ENCODE data around the gene CUEDC2.

The CUEDC2 gene

DNA sequence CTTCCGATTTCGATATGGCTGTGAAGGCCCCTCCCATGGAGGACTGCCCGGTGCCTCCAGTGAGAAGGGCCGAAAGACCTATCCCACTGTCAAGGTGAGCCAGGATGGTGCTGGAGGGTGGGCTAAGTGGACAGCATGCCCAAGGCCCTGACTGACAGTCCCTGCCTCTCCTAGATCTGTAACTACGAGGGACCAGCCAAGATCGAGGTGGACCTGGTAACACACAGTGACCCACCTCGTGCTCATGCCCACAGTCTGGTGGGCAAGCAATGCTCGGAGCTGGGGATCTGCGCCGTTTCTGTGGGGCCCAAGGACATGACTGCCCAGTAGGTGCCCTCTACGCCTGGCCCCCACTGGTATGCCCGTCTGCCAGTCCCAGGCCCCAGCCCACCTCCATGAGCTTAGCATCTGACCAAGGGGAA is 35.6 kb downstream of the CUEDC2 start:
- TF ChIP-seq, protein P1, sequence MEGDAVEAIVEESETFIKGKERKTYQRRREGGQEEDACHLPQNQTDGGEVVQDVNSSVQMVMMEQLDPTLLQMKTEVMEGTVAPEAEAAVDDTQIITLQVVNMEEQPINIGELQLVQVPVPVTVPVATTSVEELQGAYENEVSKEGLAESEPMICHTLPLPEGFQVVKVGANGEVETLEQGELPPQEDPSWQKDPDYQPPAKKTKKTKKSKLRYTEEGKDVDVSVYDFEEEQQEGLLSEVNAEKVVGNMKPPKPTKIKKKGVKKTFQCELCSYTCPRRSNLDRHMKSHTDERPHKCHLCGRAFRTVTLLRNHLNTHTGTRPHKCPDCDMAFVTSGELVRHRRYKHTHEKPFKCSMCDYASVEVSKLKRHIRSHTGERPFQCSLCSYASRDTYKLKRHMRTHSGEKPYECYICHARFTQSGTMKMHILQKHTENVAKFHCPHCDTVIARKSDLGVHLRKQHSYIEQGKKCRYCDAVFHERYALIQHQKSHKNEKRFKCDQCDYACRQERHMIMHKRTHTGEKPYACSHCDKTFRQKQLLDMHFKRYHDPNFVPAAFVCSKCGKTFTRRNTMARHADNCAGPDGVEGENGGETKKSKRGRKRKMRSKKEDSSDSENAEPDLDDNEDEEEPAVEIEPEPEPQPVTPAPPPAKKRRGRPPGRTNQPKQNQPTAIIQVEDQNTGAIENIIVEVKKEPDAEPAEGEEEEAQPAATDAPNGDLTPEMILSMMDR (IDR thresholded peaks at IDR 0.05; ENCODE audit: low read depth, low read length) = no peak
- no peak for DNase-seq (ENCODE audit: low read depth in 2 of 2)
- H3K4me3 ChIP-seq (replicated peaks in 1 of 2; ENCODE audit: low read depth in 2 of 2, low read length in 2 of 2) = peak overlapping the region in 1 of 2 donors; percentile 90

DNA sequence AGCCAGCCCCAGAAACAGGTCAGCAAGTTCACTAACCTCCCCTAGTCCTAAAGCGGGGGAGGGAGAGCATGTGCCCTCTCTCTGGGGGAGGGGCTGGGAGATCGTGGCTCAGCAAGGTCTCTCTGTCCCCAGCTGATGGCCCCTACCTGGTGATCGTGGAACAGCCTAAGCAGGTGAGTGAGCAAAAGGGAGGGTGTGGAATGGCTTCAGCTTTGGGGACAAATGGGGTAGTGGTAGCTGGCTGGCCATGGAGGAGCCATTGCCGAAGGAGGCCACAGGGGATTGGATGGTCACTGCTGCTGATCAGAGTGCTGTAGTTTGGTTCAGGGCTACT is 36.1 kb downstream of the CUEDC2 start:
- H3K4me3 ChIP-seq (replicated peaks in 1 of 2; ENCODE audit: low read depth in 2 of 2, low read length in 2 of 2) = peak overlapping the region; percentile 70 to 90
- TF ChIP-seq, protein P1 (IDR thresholded peaks at IDR 0.05; ENCODE audit: low read depth, low read length) = no peak
- no peak for DNase-seq (ENCODE audit: low read depth in 2 of 2)

DNA sequence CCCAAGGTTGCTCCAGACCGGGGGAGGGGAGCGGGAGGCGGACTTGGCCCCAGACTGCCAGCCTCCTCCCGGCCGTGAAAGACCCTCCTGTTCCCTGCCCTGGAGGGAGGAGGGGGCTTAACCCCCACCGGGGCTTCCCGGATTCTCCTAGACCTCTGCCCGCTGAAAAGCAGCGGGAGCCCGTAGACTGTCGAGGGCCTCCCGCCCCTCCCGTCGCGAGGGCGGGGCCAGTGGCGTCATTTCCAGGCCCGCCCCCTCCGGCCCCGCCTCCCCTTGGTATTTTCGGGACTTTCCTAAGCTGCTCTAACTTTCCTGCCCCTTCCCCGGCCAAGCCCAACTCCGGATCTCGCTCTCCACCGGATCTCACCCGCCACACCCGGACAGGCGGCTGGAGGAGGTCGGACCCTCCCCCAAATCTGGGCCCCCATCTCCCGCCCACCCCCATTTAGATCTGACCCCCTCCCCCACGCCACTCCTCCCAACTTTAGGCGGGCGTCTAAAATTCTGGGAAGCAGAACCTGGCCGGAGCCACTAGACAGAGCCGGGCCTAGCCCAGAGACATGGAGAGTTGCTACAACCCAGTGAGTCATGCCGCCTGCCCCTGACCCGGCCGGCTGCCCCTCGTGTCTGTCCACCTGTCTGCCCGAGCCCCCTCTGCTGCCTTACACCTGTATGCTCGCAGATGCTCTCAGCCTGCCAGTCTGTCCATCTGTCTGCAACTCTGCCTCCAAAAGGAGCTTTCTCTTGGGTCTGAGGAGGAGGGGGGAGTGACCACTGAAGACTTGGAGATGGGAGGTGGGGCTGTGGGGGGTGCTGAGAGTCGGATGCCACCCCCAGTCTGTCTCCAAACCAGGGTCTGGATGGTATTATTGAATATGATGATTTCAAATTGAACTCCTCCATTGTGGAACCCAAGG is 36.7 kb downstream of the CUEDC2 start, which contains the start of gene NFKB2:
TSS of gene NFKB2 (plus strand) at position 306 of the 917 bp plus-strand sequence. CDS start at position 561, 255 bp downstream.
- peak; percentile 90 for DNase-seq (ENCODE audit: low read depth in 2 of 2)
- peak within 1 kb of the TSS; percentile 70 to 90 for H3K4me3 ChIP-seq (replicated peaks in 1 of 2; ENCODE audit: low read depth in 2 of 2, low read length in 2 of 2)
- TF ChIP-seq, protein P1 (IDR thresholded peaks at IDR 0.05; ENCODE audit: low read depth, low read length) = no peak

DNA sequence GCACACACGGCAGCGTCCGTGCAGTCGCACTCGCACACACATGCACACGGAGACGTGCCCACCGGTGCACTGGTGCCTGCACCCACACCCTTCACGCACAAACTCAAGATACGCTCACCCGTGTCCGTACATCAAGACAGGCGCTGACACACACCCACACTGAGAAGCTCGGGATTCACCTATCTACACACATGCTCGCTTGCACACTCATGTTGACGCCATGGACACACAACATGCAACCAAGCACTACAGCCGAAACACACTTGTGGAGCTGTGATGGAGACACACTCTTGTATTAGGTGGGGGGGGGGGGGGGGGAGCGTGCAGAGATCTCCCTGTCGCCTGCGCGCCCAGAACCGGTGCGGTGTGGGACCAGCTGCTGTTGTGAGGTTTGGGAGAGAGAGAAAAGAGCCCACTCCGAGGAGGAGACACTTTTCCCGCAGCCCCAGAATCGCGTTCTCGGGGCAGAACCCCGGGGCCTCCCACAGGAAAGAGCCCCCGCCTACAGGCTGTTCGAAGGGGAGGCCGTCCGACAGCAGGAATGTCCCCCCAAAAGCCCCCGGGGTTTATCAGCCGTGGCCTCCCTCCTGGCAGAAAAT is 37.5 kb downstream of the CUEDC2 start:
- TF ChIP-seq, protein P1 (IDR thresholded peaks at IDR 0.05; ENCODE audit: low read depth, low read length) = no peak
- H3K4me3 ChIP-seq (replicated peaks in 1 of 2; ENCODE audit: low read depth in 2 of 2, low read length in 2 of 2) = peak overlapping the region; percentile 70 to 90
- peak; percentile 38 to 63 for DNase-seq (ENCODE audit: low read depth in 2 of 2)

DNA sequence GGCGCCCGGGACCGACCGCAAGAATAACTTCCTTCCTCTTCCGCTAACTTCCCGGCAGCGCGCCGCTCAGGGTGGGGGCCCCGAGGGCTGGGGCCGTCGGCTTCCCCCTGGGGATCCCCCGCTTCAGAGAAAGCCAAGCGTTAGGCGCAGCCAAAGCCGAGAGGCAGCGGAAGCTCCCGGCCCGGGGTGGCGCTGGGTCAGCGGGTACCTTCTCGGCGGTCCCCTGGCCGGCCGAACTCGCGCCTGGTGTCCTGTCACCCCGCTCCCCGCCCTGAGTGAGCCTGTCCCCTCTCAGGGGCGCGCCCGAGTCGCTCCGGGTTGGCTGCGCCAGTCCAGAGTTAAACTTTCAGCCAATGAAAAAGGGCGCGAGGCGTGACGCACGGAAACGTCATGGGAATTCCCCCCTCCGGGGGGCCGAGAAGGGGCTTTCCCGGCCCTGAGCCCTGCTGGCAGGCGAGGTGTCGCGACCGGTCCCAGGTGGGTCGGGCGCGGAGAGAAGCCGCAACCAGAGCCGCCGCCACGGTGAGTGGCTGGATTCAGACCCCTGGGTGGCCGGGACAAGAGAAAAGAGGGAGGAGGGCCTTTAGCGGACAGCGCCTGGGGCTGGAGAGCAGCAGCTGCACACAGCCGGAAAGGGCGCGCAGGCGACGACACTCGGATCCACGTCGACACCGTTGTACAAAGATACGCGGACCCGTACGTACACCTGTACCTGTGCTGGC is 38.1 kb downstream of the CUEDC2 start:
- H3K4me3 ChIP-seq (replicated peaks in 1 of 2; ENCODE audit: low read depth in 2 of 2, low read length in 2 of 2) = peak overlapping the region; percentile 70 to 90
- DNase-seq (ENCODE audit: low read depth in 2 of 2) = peak; percentile 95 to 98
- TF ChIP-seq, protein P1 (IDR thresholded peaks at IDR 0.05; ENCODE audit: low read depth, low read length) = peak; percentile 96

DNA sequence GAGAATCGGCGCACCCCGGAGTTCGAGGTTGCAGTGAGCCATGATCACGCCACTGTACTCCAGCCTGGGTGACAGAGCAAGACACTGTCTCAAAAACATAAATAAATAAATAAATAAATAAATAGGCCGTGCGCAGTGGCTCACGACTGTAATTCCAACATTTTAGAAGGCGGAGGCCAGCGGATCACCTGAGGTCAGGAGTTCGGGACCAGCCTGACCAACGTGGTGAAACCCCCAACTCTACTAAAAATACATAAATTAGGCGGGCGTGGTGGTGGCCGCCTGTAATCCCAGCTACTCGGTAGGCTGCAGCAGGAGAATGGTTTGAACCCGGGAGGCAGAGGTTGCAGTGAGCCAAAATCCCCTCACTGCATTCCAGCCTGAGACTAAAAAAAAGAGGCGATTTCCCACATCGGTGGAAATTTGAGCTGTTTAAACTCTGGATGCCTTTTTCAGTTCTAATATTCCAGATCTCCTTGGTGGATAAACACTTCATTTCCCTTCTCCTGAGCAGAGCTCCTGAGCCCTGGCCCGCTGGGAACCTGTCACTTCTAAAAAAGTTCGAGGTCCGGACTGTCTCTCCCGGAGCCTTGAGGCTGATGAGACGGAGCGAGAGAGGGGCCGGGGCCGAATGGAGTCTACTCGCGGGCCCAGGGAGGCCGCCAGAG is 38.8 kb downstream of the CUEDC2 start:
- H3K4me3 ChIP-seq (replicated peaks in 1 of 2; ENCODE audit: low read depth in 2 of 2, low read length in 2 of 2) = peak overlapping the region; percentile 70 to 90
- no peak for DNase-seq (ENCODE audit: low read depth in 2 of 2)
- TF ChIP-seq, protein P1 (IDR thresholded peaks at IDR 0.05; ENCODE audit: low read depth, low read length) = no peak

Measured in cardiac fibroblast (primary cell).